Loucy (cell line): ENCODE data around the gene TSGA10.

Experiments
- EZH2phosphoT487 ChIP-seq: fragments of 200-600 bp; IDR thresholded peaks from 2 replicates; pipeline ENCODE4 v1.6.1; 2018; ENCODE audit warnings: antibody characterized with exemption, mild to moderate bottlenecking, moderate library complexity, borderline replicate concordance
- TF ChIP-seq, protein P1 (sequence below): fragments of 200-600 bp; sonication (generic); conservative IDR thresholded peaks from 2 replicates; pipeline ENCODE4 v1.5.1; 2014; ENCODE audit warnings: mild to moderate bottlenecking, antibody characterized with exemption, low read length

DNA sequence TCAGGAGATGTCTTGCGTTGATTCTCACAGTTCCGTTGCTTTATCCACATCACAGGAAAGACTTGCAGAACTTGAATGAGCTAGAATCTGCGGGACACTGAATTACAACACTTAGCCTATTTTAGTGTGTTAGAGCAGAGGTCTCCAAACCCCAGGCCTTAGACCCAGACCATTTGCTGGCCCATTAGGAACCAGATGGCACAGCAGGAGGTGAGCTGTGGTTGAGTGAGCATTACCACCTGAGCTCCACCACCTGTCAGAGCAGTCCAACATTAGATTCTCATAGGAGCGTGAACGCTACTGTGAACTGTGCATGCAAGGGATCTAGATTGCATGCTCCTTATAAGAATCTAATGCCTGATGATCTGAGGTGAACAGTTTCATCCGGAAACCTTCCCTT, 30.1 kb upstream of the TSGA10 start:
- TF ChIP-seq, protein P1, sequence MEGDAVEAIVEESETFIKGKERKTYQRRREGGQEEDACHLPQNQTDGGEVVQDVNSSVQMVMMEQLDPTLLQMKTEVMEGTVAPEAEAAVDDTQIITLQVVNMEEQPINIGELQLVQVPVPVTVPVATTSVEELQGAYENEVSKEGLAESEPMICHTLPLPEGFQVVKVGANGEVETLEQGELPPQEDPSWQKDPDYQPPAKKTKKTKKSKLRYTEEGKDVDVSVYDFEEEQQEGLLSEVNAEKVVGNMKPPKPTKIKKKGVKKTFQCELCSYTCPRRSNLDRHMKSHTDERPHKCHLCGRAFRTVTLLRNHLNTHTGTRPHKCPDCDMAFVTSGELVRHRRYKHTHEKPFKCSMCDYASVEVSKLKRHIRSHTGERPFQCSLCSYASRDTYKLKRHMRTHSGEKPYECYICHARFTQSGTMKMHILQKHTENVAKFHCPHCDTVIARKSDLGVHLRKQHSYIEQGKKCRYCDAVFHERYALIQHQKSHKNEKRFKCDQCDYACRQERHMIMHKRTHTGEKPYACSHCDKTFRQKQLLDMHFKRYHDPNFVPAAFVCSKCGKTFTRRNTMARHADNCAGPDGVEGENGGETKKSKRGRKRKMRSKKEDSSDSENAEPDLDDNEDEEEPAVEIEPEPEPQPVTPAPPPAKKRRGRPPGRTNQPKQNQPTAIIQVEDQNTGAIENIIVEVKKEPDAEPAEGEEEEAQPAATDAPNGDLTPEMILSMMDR = no peak
- no peak for TF ChIP-seq EZH2phosphoT487
